Prostate gland (tissue), 2 donors: Measurements from ENCODE around the gene ANGPTL3.

Experiments
- CTCF ChIP-seq, 4 experiments: fragments of 200-600 bp in 2 of 4; fragments of 450-650 bp in 2 of 4; sonication (generic) in 2 of 4; IDR thresholded peaks; 1 replicate in 3 of 4; 2 replicates in 1 of 4; pipeline ENCODE4 v1.5.1; 2016 to 2019; ENCODE audit warnings: antibody characterized with exemption in 4 of 4, mild to moderate bottlenecking in 2 of 4, moderate library complexity in 2 of 4
- POLR2A ChIP-seq: fragments of 450-650 bp; IDR thresholded peaks from one replicate; pipeline ENCODE4 v1.6.1; 2016; ENCODE audit warnings: antibody characterized with exemption, mild to moderate bottlenecking
- POLR2AphosphoS5 ChIP-seq: sonication (generic); formaldehyde crosslinking; IDR thresholded peaks from one replicate; pipeline ENCODE4 v1.6.1; 2017; ENCODE audit warnings: antibody characterized with exemption

- TF ChIP-seq POLR2A (no peak), POLR2AphosphoS5 (no peak), CTCF (IDR thresholded peaks at IDR 0.05) (no peak)
These were observed 8.0 kb upstream of the ANGPTL3 start for GRCh38 chr1:62589321-62589720.
